Caco-2 (cell line): Measurements from ENCODE around the gene MAGI1. TPM values are rescaled to one million over a fixed set of nuclear protein-coding genes. Genes with fewer than 3 reads are reported as not detected.

ENCODE experiments used
- BruUV-seq: library from RNA; stranded (reverse); fragments of 400-500 nt; replicated peaks from 2 replicates; lab custom pipeline; 2021; lab: Mats Ljungman, UMichigan
- CTCF ChIA-PET: fragments of 300-600 bp; sonication (Branson Sonifier 250); formaldehyde crosslinking; loops from one replicate; lab custom pipeline; 2022; ENCODE audit warnings: antibody characterized with exemption; lab: Charles Lee
- POLR2A ChIA-PET: fragments of 300-600 bp; sonication (Branson Sonifier 250); formaldehyde crosslinking; loops from one replicate; lab custom pipeline; 2022; ENCODE audit warnings: antibody characterized with exemption; lab: Charles Lee
- DNase-seq, 2 experiments: peaks; one replicate each; pipeline versions ENCODE4 v3.0.0 to v3.0.0-alpha.2; 2020 to 2022
- H3K27me3 ChIP-seq: replicated peaks from 2 replicates; pipeline ENCODE4 v1.6.0; 2011; ENCODE audit warnings: low read length; ENCODE audit not compliant: control insufficient read depth, insufficient read depth
- H3K36me3 ChIP-seq: 2 replicates; pipeline ENCODE4 v1.5.1; 2011; ENCODE audit warnings: low read length; ENCODE audit not compliant: control insufficient read depth, insufficient read depth
- H3K4me1 ChIP-seq: fragments of 250-450 bp; sonication (Bioruptor Pico); 2 replicates; pipeline ENCODE4 v1.5.1; 2020; ENCODE audit warnings: mild to moderate bottlenecking
- H3K4me3 ChIP-seq: 2 replicates; pipeline ENCODE4 v1.5.1; 2011; ENCODE audit warnings: low read depth, mild to moderate bottlenecking, control low read depth, low read length
- H3K9me3 ChIP-seq: fragments of 250-450 bp; sonication (Bioruptor Pico); 2 replicates; pipeline ENCODE4 v1.5.1; 2020; ENCODE audit warnings: mild to moderate bottlenecking, moderate library complexity
- H3K27ac Mint-ChIP-seq: one replicate; pipeline ENCODE4 v1.8.0; 2022; ENCODE audit warnings: mixed read lengths; ENCODE audit not compliant: unreplicated experiment
- H3K27me3 Mint-ChIP-seq: one replicate; pipeline ENCODE4 v1.8.0; 2022; ENCODE audit warnings: mixed read lengths; ENCODE audit not compliant: insufficient read depth, unreplicated experiment
- H3K36me3 Mint-ChIP-seq: one replicate; pipeline ENCODE4 v1.8.0; 2022; ENCODE audit warnings: mild to moderate bottlenecking, mixed read lengths; ENCODE audit not compliant: insufficient read depth, unreplicated experiment
- H3K4me1 Mint-ChIP-seq: one replicate; pipeline ENCODE4 v1.8.0; 2022; ENCODE audit warnings: low read depth, mixed read lengths; ENCODE audit not compliant: unreplicated experiment
- H3K4me3 Mint-ChIP-seq: one replicate; pipeline ENCODE4 v1.8.0; 2022; ENCODE audit warnings: mild to moderate bottlenecking, moderate library complexity, mixed read lengths; ENCODE audit not compliant: unreplicated experiment
- H3K9me3 Mint-ChIP-seq: one replicate; pipeline ENCODE4 v1.8.0; 2022; ENCODE audit warnings: mixed read lengths; ENCODE audit not compliant: unreplicated experiment
- intact Hi-C: fragments of 100-400 bp; cut with micrococcal nuclease; formaldehyde crosslinking; loops from one replicate; pipeline ENCODE4 v1.10.0; 2022; ENCODE audit not compliant: unreplicated experiment
- total RNA-seq: library from RNA; stranded (reverse); gene quantifications from 2 replicates; pipeline ENCODE4 v1.2.3, GENCODE V29; 2022
- TF ChIP-seq, protein P1 (sequence below), 2 experiments: fragments of 200-600 bp in 1 of 2; IDR thresholded peaks; 1 replicate in 1 of 2; 2 replicates in 1 of 2; pipeline versions ENCODE4 v1.5.1 to v1.8.0; 2011 to 2022; ENCODE audit warnings: antibody characterized with exemption in 1 of 2, control low read depth in 1 of 2, inconsistent platforms in 1 of 2, low read depth in 1 of 2, low read length in 1 of 2, mild to moderate bottlenecking in 1 of 2, moderate library complexity in 1 of 2; ENCODE audit not compliant: insufficient read depth in 1 of 2, severe bottlenecking in 1 of 2, unreplicated experiment in 1 of 2

The MAGI1 gene
- total RNA-seq, 1 experiment from 2014 or later: 64.9 TPM

DNA sequence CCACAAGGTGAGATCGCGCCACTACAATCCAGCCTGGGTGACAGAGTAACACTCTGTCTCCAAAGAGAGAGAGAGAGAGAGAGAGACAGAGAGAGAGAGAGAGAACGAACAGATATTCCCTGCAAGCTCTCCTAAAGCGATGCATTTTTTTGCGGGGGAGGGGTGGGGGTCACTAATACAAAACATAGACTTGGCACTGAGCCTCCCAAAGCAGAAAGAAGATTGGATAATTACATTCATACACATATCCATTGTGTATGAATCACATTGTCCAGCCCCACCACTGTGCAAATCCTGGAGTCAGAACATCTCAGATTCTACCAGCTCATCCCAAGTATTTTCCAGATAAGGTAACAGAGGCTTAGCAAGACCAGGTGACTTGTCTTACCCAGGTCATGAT is 459.9 kb downstream of the MAGI1 start:
- peaks cover 5% of the 10 kb centered on the region; the same call in 1 of the 2 replicates for H3K9me3 ChIP-seq
- H3K36me3 ChIP-seq: no peaks in the 10 kb centered on the region
- intact Hi-C loops: no loop called here
- Mint-ChIP-seq H3K9me3 (no peaks in the 10 kb centered on the region), H3K36me3 (no peaks in the 10 kb centered on the region), H3K27ac (no peak overlapping the region), H3K4me3 (no peak overlapping the region), H3K27me3 (no peaks in the 10 kb centered on the region), H3K4me1 (peaks cover 30% of the 10 kb centered on the region)
- ChIA-PET POLR2A (no interaction called here), CTCF (no interaction called here)
- DNase-seq: no peak
- TF ChIP-seq, protein P1, sequence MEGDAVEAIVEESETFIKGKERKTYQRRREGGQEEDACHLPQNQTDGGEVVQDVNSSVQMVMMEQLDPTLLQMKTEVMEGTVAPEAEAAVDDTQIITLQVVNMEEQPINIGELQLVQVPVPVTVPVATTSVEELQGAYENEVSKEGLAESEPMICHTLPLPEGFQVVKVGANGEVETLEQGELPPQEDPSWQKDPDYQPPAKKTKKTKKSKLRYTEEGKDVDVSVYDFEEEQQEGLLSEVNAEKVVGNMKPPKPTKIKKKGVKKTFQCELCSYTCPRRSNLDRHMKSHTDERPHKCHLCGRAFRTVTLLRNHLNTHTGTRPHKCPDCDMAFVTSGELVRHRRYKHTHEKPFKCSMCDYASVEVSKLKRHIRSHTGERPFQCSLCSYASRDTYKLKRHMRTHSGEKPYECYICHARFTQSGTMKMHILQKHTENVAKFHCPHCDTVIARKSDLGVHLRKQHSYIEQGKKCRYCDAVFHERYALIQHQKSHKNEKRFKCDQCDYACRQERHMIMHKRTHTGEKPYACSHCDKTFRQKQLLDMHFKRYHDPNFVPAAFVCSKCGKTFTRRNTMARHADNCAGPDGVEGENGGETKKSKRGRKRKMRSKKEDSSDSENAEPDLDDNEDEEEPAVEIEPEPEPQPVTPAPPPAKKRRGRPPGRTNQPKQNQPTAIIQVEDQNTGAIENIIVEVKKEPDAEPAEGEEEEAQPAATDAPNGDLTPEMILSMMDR (IDR thresholded peaks at IDR 0.05; ENCODE audit: insufficient read depth in 1 of 2, low read depth in 1 of 2, low read length in 1 of 2, severe bottlenecking in 1 of 2, unreplicated experiment in 1 of 2): no peak
- BruUV-seq: no TSS peak
- peaks cover 30% of the 10 kb centered on the region for H3K4me1 ChIP-seq
- no peaks in the 10 kb centered on the region for H3K27me3 ChIP-seq
- H3K4me3 ChIP-seq: no peak overlapping the region

DNA sequence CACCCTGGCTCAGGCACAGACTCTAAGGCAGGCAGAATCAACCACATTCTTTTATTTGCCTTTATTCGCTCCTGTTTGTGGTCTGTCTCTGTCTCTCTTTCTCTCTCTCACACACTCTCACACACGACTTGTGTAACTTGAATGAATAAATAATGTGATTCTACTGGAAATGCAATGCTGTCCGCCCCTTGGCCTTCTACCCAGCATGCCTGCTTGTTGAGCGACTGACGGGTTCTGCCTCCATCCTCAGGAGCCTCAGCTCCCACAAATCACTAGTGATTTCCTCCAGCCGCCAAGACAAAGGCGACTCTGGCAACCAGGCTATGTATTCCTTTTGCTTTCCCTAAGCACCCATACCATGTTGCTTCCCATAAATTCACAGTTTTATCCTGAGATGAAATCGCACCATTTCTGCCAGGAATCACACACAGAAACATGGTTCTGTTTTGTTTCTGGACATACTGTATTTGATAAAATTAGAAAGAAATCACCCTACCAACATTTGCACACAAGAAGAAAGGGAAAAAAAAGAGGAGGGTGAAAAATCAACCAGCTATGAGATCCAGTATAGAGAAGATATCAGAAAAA is 460.8 kb downstream of the MAGI1 start:
- no TSS peak for BruUV-seq
- Mint-ChIP-seq H3K27me3 (no peaks in the 10 kb centered on the region), H3K9me3 (no peaks in the 10 kb centered on the region)

GRCh38 chr3:65576966-65577365 is 461.8 kb downstream of the MAGI1 start:
- Mint-ChIP-seq H3K4me3 (no peak overlapping the region), H3K4me1 (peaks cover 22% of the 10 kb centered on the region), H3K9me3 (no peaks in the 10 kb centered on the region), H3K27me3 (no peaks in the 10 kb centered on the region), H3K27ac (no peak overlapping the region), H3K36me3 (no peaks in the 10 kb centered on the region)
- CTCF ChIA-PET: interaction anchor here (0.7 kb wide), 1 partner anchor 40 kb away, joined by 3 read pairs; no protein-coding TSS in a partner anchor
- H3K4me1 ChIP-seq: peaks cover 11% of the 10 kb centered on the region; the same call in 1 of the 2 replicates
- POLR2A ChIA-PET: no interaction called here
- BruUV-seq: no TSS peak
- no peaks in the 10 kb centered on the region for H3K27me3 ChIP-seq
- intact Hi-C loops: no loop called here
- peaks cover 5% of the 10 kb centered on the region; the same call in 1 of the 2 replicates for H3K9me3 ChIP-seq
- no peak overlapping the region for H3K4me3 ChIP-seq
- TF ChIP-seq, protein P1 (IDR thresholded peaks at IDR 0.05; ENCODE audit: insufficient read depth in 1 of 2, low read depth in 1 of 2, low read length in 1 of 2, severe bottlenecking in 1 of 2, unreplicated experiment in 1 of 2): no peak
- DNase-seq: no peak
- H3K36me3 ChIP-seq: no peaks in the 10 kb centered on the region

More for the DNA sequence above, 460.8 kb downstream of the MAGI1 start:
- CTCF ChIA-PET: no interaction called here
- no peaks in the 10 kb centered on the region for H3K36me3 ChIP-seq
- no peaks in the 10 kb centered on the region for H3K36me3 Mint-ChIP-seq
- H3K27ac Mint-ChIP-seq: no peak overlapping the region
- H3K9me3 ChIP-seq: peaks cover 5% of the 10 kb centered on the region; the same call in 1 of the 2 replicates
- H3K27me3 ChIP-seq: no peaks in the 10 kb centered on the region
- TF ChIP-seq, protein P1 (IDR thresholded peaks at IDR 0.05; ENCODE audit: insufficient read depth in 1 of 2, low read depth in 1 of 2, low read length in 1 of 2, severe bottlenecking in 1 of 2, unreplicated experiment in 1 of 2): no peak
- H3K4me1 Mint-ChIP-seq: peaks cover 22% of the 10 kb centered on the region
- no peak overlapping the region for H3K4me3 ChIP-seq
- DNase-seq: no peak
- intact Hi-C loops: no loop called here
- peaks cover 21% of the 10 kb centered on the region for H3K4me1 ChIP-seq
- POLR2A ChIA-PET: no interaction called here
- H3K4me3 Mint-ChIP-seq: no peak overlapping the region
